ENCODE measurements around the gene FSD1. TPM values are rescaled to one million over a fixed set of nuclear protein-coding genes. Genes with fewer than 3 reads are reported as not detected.
"Not testable (repeated sequence)": the region's sequence is repeated elsewhere in the genome, so short reads cannot be mapped to it uniquely, and the experiment has no call there.

Gene FSD1
- total RNA-seq, 3 donors from 2014 or later (not counting 1 experiment from before 2014, with no cell fraction given): 15.5 to 18.2 (median 16.4) TPM

DNA sequence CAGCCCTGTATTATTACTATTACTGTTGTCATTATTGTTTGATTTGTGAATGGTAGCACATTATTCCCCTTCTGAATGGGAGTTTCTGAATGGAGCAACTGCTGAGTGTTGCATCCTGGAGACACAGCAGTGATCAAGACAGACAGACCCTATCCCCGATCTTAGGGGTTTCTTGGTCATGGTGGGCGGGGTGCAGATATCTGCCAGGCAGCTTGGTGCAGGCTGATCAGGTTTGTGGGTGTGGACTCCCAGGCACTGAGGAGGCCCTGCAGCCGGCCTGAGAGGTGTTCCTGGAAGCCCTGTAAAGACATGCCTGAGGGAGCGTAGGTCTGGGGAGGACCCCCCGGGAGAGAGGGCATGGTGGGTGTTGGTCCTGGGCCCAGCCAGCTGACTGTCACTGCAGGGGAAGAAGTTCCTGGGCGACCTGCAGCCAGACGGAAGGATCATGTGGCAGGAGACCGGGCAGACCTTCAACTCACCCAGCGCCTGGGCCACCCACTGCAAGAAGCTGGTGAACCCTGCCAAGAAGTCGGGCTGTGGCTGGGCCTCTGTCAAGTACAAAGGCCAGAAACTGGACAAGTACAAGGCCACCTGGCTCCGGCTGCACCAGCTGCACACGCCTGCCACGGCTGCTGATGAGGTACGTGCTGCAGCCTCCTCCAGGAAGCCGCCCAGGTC is 41.1 kb downstream of the FSD1 start:
- DNase-seq (no peak), ATAC-seq (no peak)
- peaks cover 16 to 56% of the 10 kb centered on the region in 2 donors for H3K4me1 Mint-ChIP-seq
- H3K27ac Mint-ChIP-seq: peak overlapping the region; percentile 27 to 69
- no peaks in the 10 kb centered on the region for H3K36me3 Mint-ChIP-seq
- H3K27me3 Mint-ChIP-seq (ENCODE audit: low read depth in 2 of 2): no peaks in the 10 kb centered on the region
- Histone ChIP-seq H3K36me3 (ENCODE audit: control insufficient read depth, insufficient read depth, low read length) (peaks cover 3% of the 10 kb centered on the region), H3K4me3 (ENCODE audit: low read length) (no peak overlapping the region), H3K4me1 (ENCODE audit: control insufficient read depth, insufficient read depth, low read length) (peaks cover 57% of the 10 kb centered on the region), H3K27ac (ENCODE audit: low read length) (no peak overlapping the region), H3K27me3 (ENCODE audit: control insufficient read depth, insufficient read depth, low read length) (no peaks in the 10 kb centered on the region), H3K9me3 (ENCODE audit: control insufficient read depth, insufficient read depth, low read length) (no peaks in the 10 kb centered on the region)
- TF ChIP-seq CTCF (IDR thresholded peaks at IDR 0.05): no peak
- 99% methylated on average over 15 of the region's 15 CpGs for WGBS (ENCODE audit: insufficient coverage)
- H3K9me3 Mint-ChIP-seq: no peaks in the 10 kb centered on the region
- intact Hi-C loops (cut with micrococcal nuclease): no loop called here
- H3K4me3 Mint-ChIP-seq: peak overlapping the region; percentile 61

- H3K9me3 Mint-ChIP-seq: no peaks in the 10 kb centered on the region
- Histone ChIP-seq H3K36me3 (ENCODE audit: control insufficient read depth, insufficient read depth, low read length) (peaks cover 3% of the 10 kb centered on the region), H3K27me3 (ENCODE audit: control insufficient read depth, insufficient read depth, low read length) (no peaks in the 10 kb centered on the region), H3K27ac (ENCODE audit: low read length) (no peak overlapping the region), H3K9me3 (ENCODE audit: control insufficient read depth, insufficient read depth, low read length) (no peaks in the 10 kb centered on the region), H3K4me1 (ENCODE audit: control insufficient read depth, insufficient read depth, low read length) (peaks cover 57% of the 10 kb centered on the region), H3K4me3 (ENCODE audit: low read length) (no peak overlapping the region)
- 98% methylated on average over 6 of the region's 6 CpGs for WGBS (ENCODE audit: insufficient coverage)
- TF ChIP-seq CTCF (IDR thresholded peaks at IDR 0.05): no peak
- H3K4me1 Mint-ChIP-seq: peaks cover 16 to 60% of the 10 kb centered on the region in 2 donors
- no peak for DNase-seq
- H3K27ac Mint-ChIP-seq: peak overlapping the region; percentile 27 to 69
- peak overlapping the region; percentile 37 for H3K4me3 Mint-ChIP-seq
- H3K27me3 Mint-ChIP-seq (ENCODE audit: low read depth in 2 of 2): no peaks in the 10 kb centered on the region
- no peaks in the 10 kb centered on the region for H3K36me3 Mint-ChIP-seq
- ATAC-seq: no peak
- intact Hi-C loops (cut with micrococcal nuclease): no loop called here
Observed at GRCh38 chr19:4346020-4346383, 41.6 kb downstream of the FSD1 start.

DNA sequence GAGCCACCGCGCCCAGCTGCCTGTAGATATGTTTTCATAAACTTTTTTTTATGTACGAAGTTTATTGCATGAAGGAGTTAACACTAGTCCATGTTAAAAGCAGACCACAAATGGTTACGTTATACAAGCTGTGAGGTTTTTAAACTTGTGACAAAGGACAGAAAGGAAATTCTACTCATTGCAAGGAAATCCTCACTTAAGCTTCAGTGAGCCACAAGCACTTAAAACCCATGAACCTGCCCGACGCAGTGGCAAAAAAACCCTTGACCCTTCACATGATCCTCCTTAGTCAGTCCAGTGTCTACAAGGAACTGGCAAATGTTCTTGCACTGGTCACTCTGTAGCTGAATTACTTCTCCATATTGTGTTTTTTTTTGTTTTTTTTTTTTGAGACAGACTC is 43.1 kb downstream of the FSD1 start:
- DNase-seq (no peak), ATAC-seq (no peak)
- H3K9me3 ChIP-seq (ENCODE audit: control insufficient read depth, insufficient read depth, low read length): no peaks in the 10 kb centered on the region
- no peak for TF ChIP-seq CTCF (IDR thresholded peaks at IDR 0.05)
- intact Hi-C loops (cut with micrococcal nuclease): no loop called here
- Mint-ChIP-seq H3K4me3 (peak overlapping the region; percentile 74), H3K27ac (peak overlapping the region; percentile 70 to 84), H3K4me1 (peaks cover 16 to 54% of the 10 kb centered on the region in 2 donors), H3K27me3 (ENCODE audit: low read depth in 2 of 2) (no peaks in the 10 kb centered on the region), H3K9me3 (no peaks in the 10 kb centered on the region), H3K36me3 (no peaks in the 10 kb centered on the region)
- H3K4me3 ChIP-seq (ENCODE audit: low read length): no peak overlapping the region
- peak overlapping the region; percentile 49 for H3K27ac ChIP-seq (ENCODE audit: low read length)
- peaks cover 3% of the 10 kb centered on the region for H3K36me3 ChIP-seq (ENCODE audit: control insufficient read depth, insufficient read depth, low read length)
- whole genome bisulfite sequencing (ENCODE audit: insufficient coverage): 31% methylated on average over 6 of the region's 6 CpGs
- H3K27me3 ChIP-seq (ENCODE audit: control insufficient read depth, insufficient read depth, low read length): no peaks in the 10 kb centered on the region
- peaks cover 54% of the 10 kb centered on the region for H3K4me1 ChIP-seq (ENCODE audit: control insufficient read depth, insufficient read depth, low read length)

DNA sequence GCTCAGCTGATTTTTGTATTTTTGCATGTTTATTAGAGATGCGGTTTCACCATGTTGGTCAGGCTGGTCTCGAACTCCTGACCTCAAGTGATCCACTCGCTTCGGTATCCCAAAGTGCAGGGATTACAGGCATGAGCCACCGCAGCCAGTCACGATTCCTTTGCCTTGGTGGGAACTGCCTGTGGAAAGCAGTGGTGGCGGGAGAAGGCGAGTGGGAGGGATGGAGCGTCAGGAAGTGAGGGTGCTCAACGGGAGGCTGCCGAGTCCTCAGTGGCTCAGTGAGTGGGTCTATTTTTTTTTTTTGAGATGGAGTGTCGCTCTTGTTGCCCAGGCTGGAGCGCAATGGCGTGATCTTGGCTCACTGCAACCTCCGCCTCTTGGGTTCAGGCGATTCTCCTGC is 44.8 kb downstream of the FSD1 start:
- H3K9me3 Mint-ChIP-seq; DNase-seq; H3K9me3 ChIP-seq (ENCODE audit: control insufficient read depth, insufficient read depth, low read length); H3K36me3 ChIP-seq (ENCODE audit: control insufficient read depth, insufficient read depth, low read length); H3K36me3 Mint-ChIP-seq; H3K27me3 ChIP-seq (ENCODE audit: control insufficient read depth, insufficient read depth, low read length); H3K27ac ChIP-seq (ENCODE audit: low read length); H3K4me3 ChIP-seq (ENCODE audit: low read length); H3K27me3 Mint-ChIP-seq (ENCODE audit: low read depth in 2 of 2); ATAC-seq; H3K4me3 Mint-ChIP-seq; intact Hi-C loops (cut with micrococcal nuclease): not testable (repeated sequence)
- Mint-ChIP-seq H3K4me1 (peaks cover 16 to 43% of the 10 kb centered on the region in 2 donors), H3K27ac (peak overlapping the region in 1 of 2 donors; percentile 56)
- H3K4me1 ChIP-seq (ENCODE audit: control insufficient read depth, insufficient read depth, low read length): peaks cover 50% of the 10 kb centered on the region
- 96% methylated on average over 16 of the region's 16 CpGs for WGBS (ENCODE audit: insufficient coverage)

All from natural killer cell (primary cell).